Measurements from ENCODE around the gene SLC25A38. TPM values are rescaled to one million over a fixed set of nuclear protein-coding genes. Genes with fewer than 3 reads are reported as not detected.

The SLC25A38 gene, protein sequence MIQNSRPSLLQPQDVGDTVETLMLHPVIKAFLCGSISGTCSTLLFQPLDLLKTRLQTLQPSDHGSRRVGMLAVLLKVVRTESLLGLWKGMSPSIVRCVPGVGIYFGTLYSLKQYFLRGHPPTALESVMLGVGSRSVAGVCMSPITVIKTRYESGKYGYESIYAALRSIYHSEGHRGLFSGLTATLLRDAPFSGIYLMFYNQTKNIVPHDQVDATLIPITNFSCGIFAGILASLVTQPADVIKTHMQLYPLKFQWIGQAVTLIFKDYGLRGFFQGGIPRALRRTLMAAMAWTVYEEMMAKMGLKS
- total RNA-seq: 28.4 TPM
- long read RNA-seq, transcript SLC25A38-201 (7 exons, 2,147 nt): major isoform, 45 of 51 reads
- long read RNA-seq, partial matches to known transcripts: 1 of 51 reads
- long read RNA-seq, other reads (novel, unspliced or antisense): 5 of 51 reads

DNA sequence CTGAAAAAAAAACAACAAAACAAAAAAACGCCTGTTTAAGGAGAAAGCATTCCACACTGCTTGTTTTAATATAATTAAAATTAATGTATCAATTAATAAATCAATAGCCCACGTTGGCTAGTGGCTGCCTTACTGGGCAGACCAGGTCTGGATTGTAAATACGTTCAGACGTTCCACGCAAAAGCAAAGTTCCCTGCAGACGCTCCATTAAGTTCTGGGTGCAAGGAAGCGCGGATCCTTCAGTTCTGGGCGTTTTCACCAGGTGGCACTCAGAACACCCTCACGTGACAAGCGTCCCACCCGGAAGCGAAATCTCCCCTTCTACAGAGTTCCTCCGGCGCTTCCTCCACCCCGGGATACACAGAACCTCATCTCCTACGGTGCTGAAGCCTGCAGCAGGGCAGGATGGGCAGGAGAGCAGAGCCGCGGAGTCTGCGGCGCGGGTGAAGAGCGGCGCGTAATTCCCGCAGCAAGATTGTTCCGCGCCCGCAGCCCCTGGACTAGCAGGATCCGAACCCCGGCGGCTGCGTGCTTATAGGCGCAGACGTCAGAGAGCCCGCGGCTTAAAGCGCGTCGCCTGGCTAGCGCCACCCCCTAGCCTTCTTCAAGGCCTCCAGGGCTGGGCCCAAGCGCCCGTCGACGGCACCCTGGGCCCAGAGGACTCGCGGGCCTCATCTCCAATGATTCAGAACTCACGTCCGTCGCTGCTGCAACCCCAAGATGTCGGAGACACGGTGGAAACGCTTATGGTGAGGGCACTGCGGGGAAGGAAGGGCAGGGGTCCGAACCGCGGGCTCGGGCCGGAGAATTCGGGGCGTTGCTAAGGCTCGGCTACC is at the start of gene SLC25A38:
Gene SLC25A38, plus strand, starts transcription at position 326 of the 836 bp plus-strand sequence. Its CDS starts 355 bp downstream, at position 681.
- Histone ChIP-seq H3K36me3 (no peaks in the 10 kb centered on the region), H3K9me3 (no peaks in the 10 kb centered on the region), H3K27me3 (ENCODE audit: low read depth) (no peaks in the 10 kb centered on the region), H3K4me3 (peak within 1 kb of the TSS; percentile 96), H3K4me1 (peaks cover 28% of the 10 kb centered on the region), H3K27ac (peak within 1 kb of the TSS; percentile 99)
- intact Hi-C loops (cut with DNase I): no loop called here
- TF ChIP-seq, protein P1, sequence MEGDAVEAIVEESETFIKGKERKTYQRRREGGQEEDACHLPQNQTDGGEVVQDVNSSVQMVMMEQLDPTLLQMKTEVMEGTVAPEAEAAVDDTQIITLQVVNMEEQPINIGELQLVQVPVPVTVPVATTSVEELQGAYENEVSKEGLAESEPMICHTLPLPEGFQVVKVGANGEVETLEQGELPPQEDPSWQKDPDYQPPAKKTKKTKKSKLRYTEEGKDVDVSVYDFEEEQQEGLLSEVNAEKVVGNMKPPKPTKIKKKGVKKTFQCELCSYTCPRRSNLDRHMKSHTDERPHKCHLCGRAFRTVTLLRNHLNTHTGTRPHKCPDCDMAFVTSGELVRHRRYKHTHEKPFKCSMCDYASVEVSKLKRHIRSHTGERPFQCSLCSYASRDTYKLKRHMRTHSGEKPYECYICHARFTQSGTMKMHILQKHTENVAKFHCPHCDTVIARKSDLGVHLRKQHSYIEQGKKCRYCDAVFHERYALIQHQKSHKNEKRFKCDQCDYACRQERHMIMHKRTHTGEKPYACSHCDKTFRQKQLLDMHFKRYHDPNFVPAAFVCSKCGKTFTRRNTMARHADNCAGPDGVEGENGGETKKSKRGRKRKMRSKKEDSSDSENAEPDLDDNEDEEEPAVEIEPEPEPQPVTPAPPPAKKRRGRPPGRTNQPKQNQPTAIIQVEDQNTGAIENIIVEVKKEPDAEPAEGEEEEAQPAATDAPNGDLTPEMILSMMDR (IDR thresholded peaks at IDR 0.05): peak; percentile 36
- peak; percentile 92 for DNase-seq
- ATAC-seq: peak; percentile 91 to 94

DNA sequence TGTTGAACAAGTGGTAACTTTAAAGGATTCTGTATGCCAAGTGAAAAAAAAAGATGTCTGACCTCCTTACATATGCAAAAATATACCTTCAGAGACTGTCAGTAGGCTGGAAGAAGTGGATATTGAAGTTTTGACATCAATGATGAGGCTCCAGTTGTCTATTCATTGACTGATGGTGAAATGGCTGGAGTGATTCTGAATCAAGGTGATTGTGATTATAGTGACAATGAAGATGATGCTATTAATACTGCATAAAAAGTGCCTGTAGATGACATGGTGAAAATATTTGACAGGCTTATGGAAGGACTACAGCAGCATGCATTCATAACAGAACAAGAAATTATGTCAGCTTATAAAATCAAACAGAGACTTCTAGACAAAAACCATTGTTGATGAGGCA is 49.6 kb upstream of the SLC25A38 start:
- intact Hi-C loops (cut with DNase I): no loop called here

GRCh38 chr3:39334205-39334604 is 49.0 kb upstream of the SLC25A38 start:
- Histone ChIP-seq H3K4me1 (no peaks in the 10 kb centered on the region), H3K36me3 (no peaks in the 10 kb centered on the region), H3K27me3 (ENCODE audit: low read depth) (no peaks in the 10 kb centered on the region), H3K9me3 (no peaks in the 10 kb centered on the region), H3K27ac (no peak overlapping the region), H3K4me3 (no peak overlapping the region)
- intact Hi-C loops (cut with DNase I): no loop called here
- ATAC-seq (no peak), DNase-seq (no peak)
- TF ChIP-seq, protein P1 (IDR thresholded peaks at IDR 0.05): no peak

More for the DNA sequence above, 49.6 kb upstream of the SLC25A38 start:
- Histone ChIP-seq H3K4me3 (no peak overlapping the region), H3K4me1 (no peaks in the 10 kb centered on the region), H3K36me3 (no peaks in the 10 kb centered on the region), H3K27ac (no peak overlapping the region), H3K27me3 (ENCODE audit: low read depth) (no peaks in the 10 kb centered on the region), H3K9me3 (no peaks in the 10 kb centered on the region)
- TF ChIP-seq, protein P1 (IDR thresholded peaks at IDR 0.05): no peak
- no peak for ATAC-seq
- DNase-seq: no peak

DNA sequence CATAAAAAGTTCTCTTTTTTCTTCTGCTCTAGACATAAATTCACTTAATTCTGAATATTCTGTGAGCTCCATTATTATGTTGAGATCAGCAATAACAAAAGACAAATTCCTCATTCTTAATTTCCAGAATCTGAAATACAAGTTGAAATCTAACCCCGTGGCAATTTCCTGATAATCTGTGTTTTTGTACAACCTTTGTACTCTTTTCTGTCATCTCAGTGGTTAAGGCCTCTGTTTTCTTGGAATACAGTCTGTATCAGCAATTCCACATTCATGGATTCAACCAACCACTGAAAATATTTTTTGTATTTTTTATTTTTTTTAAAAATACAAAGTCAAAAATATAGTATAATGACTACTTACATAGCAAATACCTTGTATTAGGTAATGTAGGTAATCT is 45.0 kb upstream of the SLC25A38 start:
- Histone ChIP-seq H3K27ac (no peak overlapping the region), H3K4me1 (no peaks in the 10 kb centered on the region), H3K27me3 (ENCODE audit: low read depth) (no peaks in the 10 kb centered on the region), H3K36me3 (no peaks in the 10 kb centered on the region), H3K4me3 (no peak overlapping the region), H3K9me3 (no peaks in the 10 kb centered on the region)
- DNase-seq (no peak), ATAC-seq (no peak)
- TF ChIP-seq, protein P1 (IDR thresholded peaks at IDR 0.05): no peak
- intact Hi-C loops (cut with DNase I): no loop called here

- TF ChIP-seq, protein P1 (IDR thresholded peaks at IDR 0.05): no peak
- Histone ChIP-seq H3K27ac (no peak overlapping the region), H3K36me3 (no peaks in the 10 kb centered on the region), H3K27me3 (ENCODE audit: low read depth) (no peaks in the 10 kb centered on the region), H3K9me3 (no peaks in the 10 kb centered on the region), H3K4me1 (no peaks in the 10 kb centered on the region), H3K4me3 (no peak overlapping the region)
- intact Hi-C loops (cut with DNase I): no loop called here
- ATAC-seq (no peak), DNase-seq (no peak)
These were observed 44.1 kb upstream of the SLC25A38 start for GRCh38 chr3:39339086-39339485.

All from lower lobe of right lung (tissue), 2 donors.